Muscle of leg (tissue), 11 donors: ENCODE measurements around the gene DDX27. TPM values are rescaled to one million over a fixed set of nuclear protein-coding genes. Genes with fewer than 3 reads are reported as not detected.

Experiments used
- DNase-seq: peaks from one replicate; pipeline ENCODE4 v3.0.0; 2013
- H3K27ac ChIP-seq: one replicate; pipeline ENCODE4 v1.5.1; 2013; ENCODE audit warnings: mild to moderate bottlenecking, low read length, control low read depth
- H3K27me3 ChIP-seq: one replicate; pipeline ENCODE4 v1.6.1; 2013; ENCODE audit warnings: low read length; ENCODE audit not compliant: control insufficient read depth, insufficient read depth
- H3K36me3 ChIP-seq: one replicate; pipeline ENCODE4 v1.6.1; 2013; ENCODE audit warnings: low read length; ENCODE audit not compliant: control insufficient read depth, insufficient read depth
- H3K4me1 ChIP-seq: one replicate; pipeline ENCODE4 v1.6.1; 2013; ENCODE audit warnings: low read length; ENCODE audit not compliant: control insufficient read depth, insufficient read depth
- H3K4me3 ChIP-seq: one replicate; pipeline ENCODE4 v1.5.1; 2013; ENCODE audit warnings: low read length, control low read depth
- H3K9me3 ChIP-seq: replicated peaks from 2 replicates; pipeline ENCODE4 v1.6.1; 2013; ENCODE audit warnings: low read depth, low read length; ENCODE audit not compliant: control insufficient read depth
- WGBS: methylation state at CpG from one replicate; pipeline ENCODE4 v1.1.5; 2013; ENCODE audit warnings: missing lambda C conversion rate; ENCODE audit not compliant: insufficient coverage; 5-methylcytosine and 5-hydroxymethylcytosine counted together
- polyA plus RNA-seq, 8 donors: library from polyadenylated mRNA; unstranded; fragments of 120-200 nt; gene quantifications; one replicate each; pipeline versions ENCODE4 v1.2.1 to v1.2.3, GENCODE V29; 2013; ENCODE audit warnings: inconsistent platforms in 1 of 8, low replicate concordance in 1 of 8; ENCODE audit not compliant: insufficient read length in 8 of 8, insufficient read depth in 1 of 8
- total RNA-seq: library from RNA; stranded (reverse); fragments of 120-200 nt; gene quantifications from one replicate; pipeline ENCODE4 v1.2.4, GENCODE V29; 2013

The DDX27 gene
- total and polyA plus RNA-seq, 9 donors: 23.5 to 36.4 (median 31.8) TPM

DNA sequence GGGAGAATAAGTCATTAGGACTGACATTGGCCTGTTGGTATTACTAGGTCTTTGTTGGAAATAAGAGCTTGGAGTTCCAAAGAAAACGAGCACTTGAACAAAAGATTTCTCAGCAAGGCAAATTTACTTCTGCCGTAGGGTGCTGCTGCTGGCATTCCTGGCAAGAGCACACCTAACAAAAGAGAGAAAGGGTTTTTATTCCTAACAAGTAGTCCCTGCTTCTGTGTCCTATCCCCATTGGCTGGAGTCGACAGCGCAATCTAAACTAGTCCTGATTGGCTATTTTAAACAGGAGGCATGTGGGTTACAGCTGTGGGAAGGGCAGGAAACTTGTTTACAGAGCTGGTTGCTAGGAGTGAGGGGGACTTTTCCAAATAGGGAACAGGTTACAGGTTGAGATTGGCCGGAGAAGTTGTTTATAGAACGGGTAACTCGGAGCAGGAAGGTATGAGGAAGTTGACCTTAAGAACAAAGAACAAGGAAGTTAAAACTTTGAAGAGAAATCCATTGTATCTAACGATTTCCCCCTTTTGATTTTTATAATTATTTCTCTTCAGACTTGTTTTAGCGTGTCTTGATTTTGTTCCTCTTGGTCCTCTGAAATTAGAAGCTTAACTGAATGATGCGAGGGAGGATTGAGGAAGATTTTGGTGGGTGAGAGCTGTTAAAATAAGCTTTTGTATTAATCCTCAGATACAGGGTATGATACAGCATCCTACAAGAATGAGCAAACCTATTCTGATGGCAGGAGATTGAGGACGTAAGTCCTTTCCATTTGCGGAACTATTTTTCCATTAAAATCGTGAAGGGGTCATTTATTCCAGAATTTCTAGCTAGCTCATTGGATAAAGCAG is 62.1 kb downstream of the DDX27 start:
- no peaks in the 10 kb centered on the region for H3K27me3 ChIP-seq
- H3K4me1 ChIP-seq: peaks cover 28% of the 10 kb centered on the region
- DNase-seq: no peak
- peaks cover 73% of the 10 kb centered on the region for H3K36me3 ChIP-seq
- no peak overlapping the region for H3K4me3 ChIP-seq
- 83% methylated on average over 9 of the region's 13 CpGs for WGBS
- no peak overlapping the region for H3K27ac ChIP-seq
- peaks cover 55% of the 10 kb centered on the region for H3K9me3 ChIP-seq

DNA sequence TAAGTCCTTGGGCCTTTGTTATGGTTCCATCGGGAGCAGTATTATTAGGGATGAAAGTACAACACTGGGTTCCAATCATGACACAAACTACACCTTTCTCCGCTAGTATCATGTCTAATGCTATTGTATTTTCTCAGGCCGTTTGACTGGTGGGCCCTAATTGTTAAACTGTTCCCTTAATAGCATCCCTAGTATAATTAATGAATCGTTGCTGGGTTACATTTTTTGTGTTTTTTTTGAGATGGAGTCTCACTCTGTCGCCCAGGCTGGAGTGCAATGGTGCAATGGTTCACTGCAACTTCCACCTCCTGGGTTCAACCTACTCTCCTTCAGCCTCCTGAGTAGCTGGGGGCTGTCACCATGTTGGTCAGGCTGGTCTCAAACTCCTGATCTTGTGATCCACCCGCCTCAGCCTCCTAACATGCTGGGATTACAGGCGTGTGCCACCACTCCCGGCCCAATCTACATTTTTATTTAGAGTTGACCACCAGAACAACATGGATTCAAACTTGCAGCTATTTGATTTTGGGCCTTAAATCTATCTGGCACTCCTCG is 62.8 kb downstream of the DDX27 start:
- no peak for DNase-seq
- H3K27ac ChIP-seq: no peak overlapping the region
- H3K9me3 ChIP-seq: peaks cover 62% of the 10 kb centered on the region
- H3K36me3 ChIP-seq: peaks cover 80% of the 10 kb centered on the region
- no peak overlapping the region for H3K4me3 ChIP-seq
- peaks cover 22% of the 10 kb centered on the region for H3K4me1 ChIP-seq
- no peaks in the 10 kb centered on the region for H3K27me3 ChIP-seq
- 90% methylated on average over 2 of the region's 9 CpGs for WGBS

DNA sequence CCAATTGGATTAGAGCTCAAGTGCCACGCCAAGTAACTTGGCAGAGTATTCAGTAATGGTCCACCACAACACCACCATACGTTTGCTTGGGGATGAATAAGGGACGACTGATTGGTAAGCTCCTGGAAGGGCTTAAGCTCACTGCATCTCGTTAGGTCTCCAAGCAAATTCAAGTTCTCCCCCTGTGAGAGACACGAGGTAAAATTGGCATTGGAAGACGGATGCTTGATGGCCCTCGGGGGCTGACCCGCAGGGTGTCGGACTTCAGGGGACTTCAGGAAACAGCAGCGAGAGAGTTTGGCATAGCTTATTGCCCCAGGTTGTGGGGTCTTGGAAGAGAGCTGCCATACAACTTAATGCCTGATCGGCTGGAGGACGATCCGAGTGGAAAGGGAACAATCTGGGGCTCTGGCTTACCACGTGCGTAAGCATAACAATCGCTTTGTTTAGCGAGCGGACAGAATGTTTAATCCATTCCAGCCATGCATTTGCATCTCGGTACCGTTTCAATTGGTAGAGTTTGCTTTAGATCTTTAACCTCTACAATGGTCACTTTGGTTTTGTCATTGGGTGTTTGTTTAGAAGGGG is 63.5 kb downstream of the DDX27 start:
- peaks cover 20% of the 10 kb centered on the region for H3K4me1 ChIP-seq
- 68% methylated on average over 17 of the region's 20 CpGs for WGBS
- H3K27ac ChIP-seq: no peak overlapping the region
- peaks cover 86% of the 10 kb centered on the region for H3K36me3 ChIP-seq
- no peak for DNase-seq
- peaks cover 68% of the 10 kb centered on the region for H3K9me3 ChIP-seq
- no peaks in the 10 kb centered on the region for H3K27me3 ChIP-seq
- H3K4me3 ChIP-seq: no peak overlapping the region

DNA sequence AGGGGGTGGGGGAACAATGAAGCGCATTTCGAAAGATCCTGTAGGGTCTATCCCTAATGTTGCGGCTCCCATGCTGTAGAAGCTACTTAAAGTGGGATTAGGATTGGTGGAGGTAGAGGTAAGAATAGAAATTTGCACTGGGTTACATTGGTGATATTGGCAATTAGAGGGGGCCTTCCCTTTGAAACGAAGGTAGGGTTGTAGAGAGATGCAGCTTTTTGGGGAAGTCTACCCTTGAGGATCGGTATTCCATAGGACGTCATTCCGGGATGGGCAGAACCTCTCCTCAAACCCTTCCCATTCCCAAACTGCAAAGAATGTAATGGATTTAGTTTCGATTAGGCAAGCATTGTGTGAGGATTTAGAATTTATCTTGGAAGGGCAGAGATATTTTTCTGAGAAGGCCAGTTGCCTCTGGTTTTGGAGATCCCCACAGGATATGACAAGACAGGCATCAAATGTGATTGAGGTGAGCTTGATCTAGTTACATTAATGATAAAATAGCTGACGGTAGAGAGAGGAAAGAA is 64.0 kb downstream of the DDX27 start:
- Histone ChIP-seq H3K36me3 (peaks cover 89% of the 10 kb centered on the region), H3K9me3 (peaks cover 68% of the 10 kb centered on the region), H3K4me1 (peaks cover 20% of the 10 kb centered on the region), H3K27ac (no peak overlapping the region), H3K27me3 (no peaks in the 10 kb centered on the region), H3K4me3 (no peak overlapping the region)
- WGBS: 91% methylated on average over 5 of the region's 9 CpGs
- no peak for DNase-seq

DNA sequence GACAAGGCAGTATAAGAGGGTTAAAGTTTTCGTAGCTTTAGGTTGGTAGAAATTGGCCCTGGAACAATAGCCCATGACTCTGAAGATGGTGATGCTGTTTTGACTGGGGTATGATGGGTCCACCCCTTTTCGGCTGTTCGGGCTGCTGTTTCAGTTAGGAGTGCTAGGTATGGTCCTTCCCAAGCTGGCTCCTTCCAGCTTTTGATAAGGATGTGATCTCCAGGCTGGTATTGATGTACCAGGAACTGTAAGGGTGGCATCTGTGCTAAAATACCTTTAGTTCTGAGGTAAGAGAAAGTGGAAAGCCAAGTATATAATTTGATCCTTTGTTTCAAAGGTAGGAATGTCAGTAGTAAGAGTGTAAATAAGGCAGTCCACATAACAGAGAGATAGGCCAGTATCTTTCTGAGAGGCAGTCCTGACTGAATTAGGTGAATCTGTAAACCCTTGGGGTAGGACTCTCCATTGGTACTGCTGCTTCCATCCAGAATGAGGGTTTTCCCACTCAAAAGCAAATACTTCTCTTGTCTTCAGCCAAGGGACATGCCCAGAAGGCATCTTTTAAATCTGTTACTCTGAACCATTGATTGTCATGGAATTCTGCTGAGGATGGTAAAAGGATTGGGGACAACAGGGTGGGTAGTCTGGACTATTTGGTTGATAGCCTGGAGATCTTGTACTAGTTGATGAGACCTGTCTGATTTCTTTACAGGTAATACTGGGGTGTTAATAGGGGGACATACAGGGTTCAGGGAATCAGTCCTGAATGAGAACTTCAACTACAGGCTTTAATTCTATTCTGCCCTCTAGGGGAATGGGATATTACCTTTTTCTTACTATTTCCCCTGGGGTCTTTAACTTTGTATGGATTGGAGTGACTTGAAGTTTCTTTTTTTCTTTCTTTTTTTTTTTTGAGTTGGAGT is 64.7 kb downstream of the DDX27 start:
- Histone ChIP-seq H3K9me3 (peaks cover 68% of the 10 kb centered on the region), H3K36me3 (peaks cover 94% of the 10 kb centered on the region), H3K27me3 (no peaks in the 10 kb centered on the region), H3K4me3 (no peak overlapping the region), H3K4me1 (peaks cover 20% of the 10 kb centered on the region), H3K27ac (no peak overlapping the region)
- 92% methylated on average over 3 of the region's 3 CpGs for WGBS
- DNase-seq: no peak

DNA sequence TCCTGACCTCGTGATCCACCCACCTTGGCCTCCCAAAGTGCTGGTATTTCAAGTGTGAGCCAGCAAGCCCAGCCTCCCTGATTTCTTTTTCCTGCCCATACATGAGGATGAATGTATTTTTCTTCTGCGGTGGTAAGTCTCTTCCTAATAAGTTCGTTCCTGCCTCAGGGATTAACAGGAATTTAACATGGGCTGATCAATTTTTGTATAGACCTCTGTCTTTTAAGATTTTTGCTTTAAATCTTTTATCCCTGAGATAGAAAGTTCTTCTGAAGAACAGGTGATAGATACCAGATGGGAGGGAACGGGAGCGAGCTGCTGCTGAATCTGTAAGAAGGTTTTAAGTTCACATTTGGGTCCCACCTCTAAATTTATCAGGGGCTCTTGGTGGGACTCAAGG is 65.6 kb downstream of the DDX27 start:
- peaks cover 67% of the 10 kb centered on the region for H3K9me3 ChIP-seq
- DNase-seq: no peak
- H3K4me1 ChIP-seq: peaks cover 15% of the 10 kb centered on the region
- H3K27ac ChIP-seq: no peak overlapping the region
- peaks cover 95% of the 10 kb centered on the region for H3K36me3 ChIP-seq
- no peaks in the 10 kb centered on the region for H3K27me3 ChIP-seq
- WGBS: no CpG with 5 or more reads among the region's 5 CpGs
- H3K4me3 ChIP-seq: no peak overlapping the region

DNA sequence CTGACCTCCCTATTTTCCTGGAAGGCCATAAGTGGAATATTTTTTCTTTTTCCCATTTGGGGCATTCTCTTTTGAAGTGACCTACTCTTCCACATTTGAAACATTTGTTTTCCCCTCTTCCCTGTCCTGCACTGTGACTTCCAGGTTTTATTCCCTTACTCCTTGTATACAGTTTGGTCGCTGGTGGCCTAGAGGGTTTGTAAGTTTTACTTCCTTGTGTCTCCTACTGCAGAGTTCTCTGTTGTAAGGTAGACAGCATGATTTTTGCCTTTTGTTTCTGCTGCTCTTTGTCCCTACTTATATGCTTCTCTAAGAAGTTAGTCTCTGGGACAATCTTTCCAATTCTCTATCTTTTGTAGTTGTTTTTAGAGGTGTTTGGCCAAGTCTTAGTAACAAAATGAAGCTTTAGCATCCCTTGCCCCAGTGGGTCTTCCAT is 66.0 kb downstream of the DDX27 start:
- no peak overlapping the region for H3K27ac ChIP-seq
- H3K4me3 ChIP-seq: no peak overlapping the region
- WGBS: no CpG with 5 or more reads among the region's 1 CpG
- no peak for DNase-seq
- peaks cover 95% of the 10 kb centered on the region for H3K36me3 ChIP-seq
- peaks cover 11% of the 10 kb centered on the region for H3K4me1 ChIP-seq
- H3K27me3 ChIP-seq: no peaks in the 10 kb centered on the region
- peaks cover 63% of the 10 kb centered on the region for H3K9me3 ChIP-seq

DNA sequence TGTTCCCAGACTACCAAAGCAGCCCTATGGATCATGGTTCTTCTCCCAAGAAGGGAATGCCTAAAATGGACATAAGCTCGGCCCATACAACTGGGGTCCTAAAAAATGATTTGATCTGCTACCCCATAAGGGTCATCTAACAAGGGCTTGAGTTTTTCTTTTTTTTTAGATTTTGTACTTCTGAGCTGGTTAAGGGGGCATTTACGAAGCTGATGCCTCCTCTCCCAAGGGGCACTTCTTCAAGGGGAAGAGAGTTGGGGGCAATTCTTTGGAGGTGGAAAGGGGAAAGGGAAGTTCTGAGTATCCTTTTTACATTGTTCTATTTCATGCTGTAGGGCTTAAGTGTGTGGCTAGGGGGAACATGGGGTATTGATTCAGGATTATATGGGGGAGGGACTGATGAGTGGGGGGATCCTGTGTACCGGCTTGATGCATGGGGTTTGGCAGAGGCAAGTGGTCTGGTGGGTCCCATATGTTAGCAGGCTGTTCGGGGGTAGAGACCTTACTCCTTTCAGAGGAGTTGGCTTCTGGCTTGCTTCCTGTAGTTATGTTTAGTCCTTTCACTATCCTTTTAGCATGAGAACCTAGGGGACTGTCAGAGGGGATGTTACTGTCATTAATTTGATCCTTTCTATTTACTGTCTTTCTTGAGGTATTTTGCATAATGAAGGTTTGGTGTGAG is 66.7 kb downstream of the DDX27 start:
- peaks cover 95% of the 10 kb centered on the region for H3K36me3 ChIP-seq
- H3K27ac ChIP-seq: no peak overlapping the region
- H3K4me1 ChIP-seq: peaks cover 5% of the 10 kb centered on the region
- peaks cover 56% of the 10 kb centered on the region for H3K9me3 ChIP-seq
- no peaks in the 10 kb centered on the region for H3K27me3 ChIP-seq
- 94% methylated on average over 2 of the region's 4 CpGs for WGBS
- H3K4me3 ChIP-seq: no peak overlapping the region
- no peak for DNase-seq
